HG03095 (cell line): ENCODE results near the gene PPP1R9B.

Source experiments
- ATAC-seq: cut with Tn5 transposase; IDR thresholded peaks from one replicate; pipeline ENCODE4 v1.9.1; 2021; ENCODE audit warnings: moderate library complexity; ENCODE audit not compliant: unreplicated experiment

PPP1R9B gene

GRCh38 chr17:50110591-50111349, 39.7 kb downstream of the PPP1R9B start:
- no peak for ATAC-seq

GRCh38 chr17:50109785-50110184, 40.7 kb downstream of the PPP1R9B start:
- ATAC-seq, result no peak

- ATAC-seq, result no peak
Measured at GRCh38 chr17:50109207-50109606, 41.3 kb downstream of the PPP1R9B start.

GRCh38 chr17:50108556-50108955, 41.9 kb downstream of the PPP1R9B start:
- ATAC-seq, result no peak

- no peak for ATAC-seq
Measured at GRCh38 chr17:50107790-50108414, 42.6 kb downstream of the PPP1R9B start.

- ATAC-seq, result no peak
Measured at GRCh38 chr17:50106393-50107131, 43.9 kb downstream of the PPP1R9B start.

GRCh38 chr17:50105811-50106210, 44.7 kb downstream of the PPP1R9B start:
- ATAC-seq, result no peak

- ATAC-seq, result no peak
Measured at GRCh38 chr17:50103941-50104340, 46.5 kb downstream of the PPP1R9B start.

- ATAC-seq, result no peak
Measured at GRCh38 chr17:50103252-50103651, 47.2 kb downstream of the PPP1R9B start.

- ATAC-seq, result no peak
Measured at GRCh38 chr17:50102164-50102991, 48.1 kb downstream of the PPP1R9B start.

GRCh38 chr17:50101346-50102163, 48.9 kb downstream of the PPP1R9B start:
- ATAC-seq, result no peak

GRCh38 chr17:50100921-50101345, 49.5 kb downstream of the PPP1R9B start:
- ATAC-seq, result no peak

GRCh38 chr17:50100480-50100883, 50.0 kb downstream of the PPP1R9B start:
- no peak for ATAC-seq

- ATAC-seq, result no peak
Measured at GRCh38 chr17:50099003-50099402, 51.5 kb downstream of the PPP1R9B start.

GRCh38 chr17:50098583-50098982, 51.9 kb downstream of the PPP1R9B start:
- no peak for ATAC-seq

- ATAC-seq, result no peak
Measured at GRCh38 chr17:50097926-50098325, 52.6 kb downstream of the PPP1R9B start.

- ATAC-seq, result no peak
Measured at GRCh38 chr17:50097455-50097854, 53.0 kb downstream of the PPP1R9B start.

- no peak for ATAC-seq
Measured at GRCh38 chr17:50096758-50097157, 53.7 kb downstream of the PPP1R9B start.

- no peak for ATAC-seq
Measured at GRCh38 chr17:50096092-50096491, 54.4 kb downstream of the PPP1R9B start.

- ATAC-seq, result no peak
Measured at GRCh38 chr17:50095626-50096037, 54.8 kb downstream of the PPP1R9B start.
